GM19452 (cell line): ENCODE data around the gene SRMS.

Experiments used
- ATAC-seq: cut with Tn5 transposase; IDR thresholded peaks from one replicate; pipeline ENCODE4 v1.9.1; 2021; ENCODE audit not compliant: unreplicated experiment

SRMS gene, protein sequence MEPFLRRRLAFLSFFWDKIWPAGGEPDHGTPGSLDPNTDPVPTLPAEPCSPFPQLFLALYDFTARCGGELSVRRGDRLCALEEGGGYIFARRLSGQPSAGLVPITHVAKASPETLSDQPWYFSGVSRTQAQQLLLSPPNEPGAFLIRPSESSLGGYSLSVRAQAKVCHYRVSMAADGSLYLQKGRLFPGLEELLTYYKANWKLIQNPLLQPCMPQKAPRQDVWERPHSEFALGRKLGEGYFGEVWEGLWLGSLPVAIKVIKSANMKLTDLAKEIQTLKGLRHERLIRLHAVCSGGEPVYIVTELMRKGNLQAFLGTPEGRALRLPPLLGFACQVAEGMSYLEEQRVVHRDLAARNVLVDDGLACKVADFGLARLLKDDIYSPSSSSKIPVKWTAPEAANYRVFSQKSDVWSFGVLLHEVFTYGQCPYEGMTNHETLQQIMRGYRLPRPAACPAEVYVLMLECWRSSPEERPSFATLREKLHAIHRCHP

DNA sequence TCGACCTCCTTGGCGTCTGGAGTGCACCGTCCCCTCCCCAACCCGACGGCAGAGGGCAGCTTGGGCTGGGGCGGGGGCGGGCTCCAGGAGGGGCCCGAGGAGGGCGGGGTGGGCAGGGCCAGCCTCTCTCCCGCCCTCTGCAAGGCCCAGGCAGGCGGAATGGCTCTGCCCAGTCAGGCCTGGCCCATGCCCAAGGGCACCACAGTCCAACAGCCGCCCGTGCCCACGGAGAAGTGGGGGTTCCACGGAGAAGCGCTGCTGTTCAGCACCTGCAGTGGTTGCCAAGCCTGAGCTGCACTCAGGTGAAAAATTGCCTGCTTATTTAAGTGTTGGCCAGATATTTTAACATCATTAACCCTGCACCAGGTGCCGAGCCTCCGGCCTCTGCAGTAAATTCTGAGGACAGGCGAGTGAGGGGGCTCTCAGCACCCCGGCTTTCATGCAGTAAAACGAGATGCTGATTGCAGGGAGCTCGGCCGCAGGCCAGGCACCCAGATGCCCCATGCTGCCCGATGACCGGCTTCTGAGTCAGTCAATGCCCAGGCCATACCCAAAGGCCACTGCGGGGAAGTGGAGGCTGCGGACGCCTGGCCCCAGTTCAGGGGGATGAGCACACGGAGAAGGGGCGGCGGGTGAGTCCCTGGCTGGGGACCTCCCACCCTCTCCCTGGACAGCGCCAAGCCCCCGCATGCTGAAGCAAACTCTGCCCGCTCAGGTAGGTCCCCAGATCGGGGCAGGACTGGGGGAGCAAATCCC, at the start of gene SRMS:
SRMS (minus strand) TSS at position 25 of the 756 bp plus-strand sequence. CDS start 286 bp downstream, outside the sequence.
- no peak for ATAC-seq

GRCh38 chr20:63596423-63596822, 48.9 kb upstream of the SRMS start:
- no peak for ATAC-seq

DNA sequence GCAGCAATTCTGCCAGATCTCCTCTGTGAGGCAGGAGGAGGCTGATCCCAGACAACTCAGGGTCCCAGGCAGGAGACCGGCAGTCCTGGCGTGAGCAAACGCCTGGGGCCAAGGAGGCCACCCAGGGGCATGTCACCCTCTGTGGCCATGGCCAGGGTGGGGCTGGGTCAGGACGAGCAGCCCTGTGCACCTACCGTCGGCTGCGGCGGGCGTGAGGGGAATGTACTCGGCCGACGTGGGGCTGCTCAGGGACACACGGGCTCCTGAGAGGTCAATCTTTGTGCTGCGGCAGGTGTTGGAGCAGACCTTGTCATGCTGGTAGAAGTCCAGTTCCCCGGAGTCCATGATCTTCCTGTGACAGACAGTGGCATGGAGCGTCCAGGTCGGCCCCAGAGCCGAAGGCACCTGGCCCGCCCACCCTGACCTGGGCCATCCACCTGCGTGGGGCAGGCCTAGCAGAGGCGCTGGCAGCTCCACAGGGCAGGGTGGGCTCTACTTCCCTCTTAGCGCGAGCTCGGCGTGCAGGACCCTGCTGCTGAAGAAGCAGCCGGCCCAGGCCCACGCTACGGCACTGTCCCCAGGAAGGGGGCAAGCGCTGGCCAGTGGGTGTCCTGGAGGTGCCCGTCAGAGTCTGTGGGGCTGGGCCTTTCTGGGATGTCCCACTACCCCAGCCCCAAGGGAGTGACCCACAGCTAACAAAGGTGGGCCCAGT, 48.0 kb upstream of the SRMS start:
- ATAC-seq, result no peak

DNA sequence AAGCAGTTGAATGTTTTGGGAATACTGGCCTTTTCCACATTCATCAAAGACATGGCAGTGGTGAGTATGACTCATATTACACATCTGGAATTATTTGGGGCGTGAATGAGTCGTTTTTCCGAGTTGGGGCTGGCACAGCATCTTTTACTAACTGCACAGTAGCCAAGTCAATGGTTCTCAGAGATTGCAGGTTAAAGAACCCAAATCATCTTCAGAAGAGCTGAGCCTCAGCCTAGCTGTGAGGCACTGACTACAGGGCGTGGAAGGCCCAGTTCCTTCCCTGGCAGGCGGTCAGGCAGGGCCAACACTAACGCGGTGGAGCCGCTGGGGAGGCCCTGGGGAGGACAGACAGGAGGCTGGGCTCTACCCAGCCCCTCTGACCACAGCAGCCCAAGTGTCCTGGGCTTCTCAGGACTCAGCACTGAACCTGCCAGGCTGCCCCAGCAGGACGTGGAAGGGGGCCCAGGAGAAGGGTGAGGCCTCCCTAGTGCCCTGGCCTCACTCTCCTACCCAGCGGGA, 46.6 kb upstream of the SRMS start:
- ATAC-seq, result no peak

DNA sequence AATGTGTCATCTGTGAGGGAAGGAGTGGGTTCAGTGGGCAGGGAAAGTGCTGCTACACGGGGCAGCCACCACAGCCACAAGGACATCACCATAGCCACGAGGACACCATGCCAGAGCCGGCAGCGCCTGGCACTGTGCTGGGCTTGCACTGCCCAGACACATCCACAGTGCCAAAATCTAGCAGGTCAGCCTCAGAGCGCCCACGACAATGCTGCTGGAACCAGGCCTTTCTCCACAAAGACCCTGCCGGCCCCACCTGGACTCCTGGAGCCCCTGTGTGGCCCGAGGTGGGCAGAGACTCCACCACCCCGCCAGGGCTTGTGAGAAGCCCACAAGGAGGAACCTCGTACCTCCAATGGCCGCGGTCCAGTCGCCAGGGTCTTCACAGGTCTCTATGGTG, 45.1 kb upstream of the SRMS start:
- ATAC-seq, result no peak

DNA sequence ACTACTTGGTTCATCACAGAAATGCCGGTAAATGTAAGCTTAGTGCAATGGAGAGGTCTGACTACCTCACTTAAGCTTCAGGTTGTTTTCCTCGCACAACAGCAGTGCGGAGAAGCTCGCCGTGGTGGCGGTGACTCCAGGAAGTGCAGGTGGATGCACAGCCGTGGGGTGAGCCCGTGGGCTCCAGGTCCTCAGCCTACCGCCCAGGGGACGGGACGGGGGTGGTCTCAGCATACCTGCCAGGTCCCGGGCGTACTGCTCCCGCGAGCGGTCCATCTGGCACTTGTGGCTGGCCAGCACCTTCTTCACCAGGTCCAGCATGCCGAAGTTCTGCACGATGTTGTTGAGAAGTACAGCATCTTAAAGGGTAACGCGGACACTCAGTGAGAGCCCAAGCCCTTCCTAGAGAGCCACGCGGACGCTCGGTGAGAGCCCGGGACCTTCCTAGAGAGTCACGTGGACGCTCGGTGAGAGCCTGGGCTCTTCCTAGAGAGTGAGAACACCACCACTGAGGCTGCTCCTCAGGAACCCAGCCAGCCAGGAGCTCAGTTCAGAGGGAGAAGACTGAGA, 44.3 kb upstream of the SRMS start:
- no peak for ATAC-seq

- ATAC-seq, result no peak
Observed at GRCh38 chr20:63591147-63591533, 43.6 kb upstream of the SRMS start.

DNA sequence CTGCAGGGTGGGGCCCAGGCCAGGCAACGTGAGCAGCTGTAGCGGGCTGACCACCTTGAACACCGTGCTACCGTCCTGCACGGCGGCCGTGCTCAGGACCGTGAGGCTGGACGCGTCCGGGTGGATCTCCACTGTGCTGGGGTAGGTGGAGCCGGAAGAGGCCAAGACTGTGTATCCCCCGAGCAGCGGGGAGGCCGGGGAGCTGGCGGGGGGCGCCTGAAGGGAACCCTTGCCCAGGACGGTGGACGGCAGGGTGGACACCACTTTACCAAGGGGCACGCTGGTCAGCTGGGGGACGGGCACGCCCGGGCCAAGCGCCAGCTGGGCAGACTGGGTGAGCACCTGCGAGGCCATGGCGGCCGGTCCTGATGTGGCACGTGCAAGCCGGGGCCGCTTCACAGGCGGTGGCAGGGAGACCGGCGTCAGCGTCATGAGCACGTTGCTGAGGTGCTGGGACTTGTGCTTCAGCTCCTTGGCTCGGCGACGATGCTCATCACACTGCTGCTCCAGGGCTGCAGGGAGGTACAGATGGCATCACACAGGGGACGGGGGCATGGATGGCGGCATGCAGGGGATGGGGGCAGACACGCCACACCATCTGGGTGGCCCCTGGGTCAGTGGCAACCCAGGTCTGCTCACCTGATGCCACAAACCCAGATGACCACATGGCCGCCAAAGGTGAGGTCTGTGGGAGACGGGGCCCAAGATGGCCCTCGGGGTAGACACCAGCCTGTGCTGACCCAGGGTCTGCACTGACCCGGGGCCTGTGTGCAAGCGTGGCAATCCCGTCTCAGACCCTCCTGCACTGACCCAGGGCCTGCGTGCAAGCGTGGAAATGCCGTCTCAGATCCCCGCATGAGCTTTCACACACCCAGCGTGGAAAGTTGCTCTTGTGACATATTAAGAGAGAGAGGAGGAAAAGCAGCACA, 42.9 kb upstream of the SRMS start:
- no peak for ATAC-seq

DNA sequence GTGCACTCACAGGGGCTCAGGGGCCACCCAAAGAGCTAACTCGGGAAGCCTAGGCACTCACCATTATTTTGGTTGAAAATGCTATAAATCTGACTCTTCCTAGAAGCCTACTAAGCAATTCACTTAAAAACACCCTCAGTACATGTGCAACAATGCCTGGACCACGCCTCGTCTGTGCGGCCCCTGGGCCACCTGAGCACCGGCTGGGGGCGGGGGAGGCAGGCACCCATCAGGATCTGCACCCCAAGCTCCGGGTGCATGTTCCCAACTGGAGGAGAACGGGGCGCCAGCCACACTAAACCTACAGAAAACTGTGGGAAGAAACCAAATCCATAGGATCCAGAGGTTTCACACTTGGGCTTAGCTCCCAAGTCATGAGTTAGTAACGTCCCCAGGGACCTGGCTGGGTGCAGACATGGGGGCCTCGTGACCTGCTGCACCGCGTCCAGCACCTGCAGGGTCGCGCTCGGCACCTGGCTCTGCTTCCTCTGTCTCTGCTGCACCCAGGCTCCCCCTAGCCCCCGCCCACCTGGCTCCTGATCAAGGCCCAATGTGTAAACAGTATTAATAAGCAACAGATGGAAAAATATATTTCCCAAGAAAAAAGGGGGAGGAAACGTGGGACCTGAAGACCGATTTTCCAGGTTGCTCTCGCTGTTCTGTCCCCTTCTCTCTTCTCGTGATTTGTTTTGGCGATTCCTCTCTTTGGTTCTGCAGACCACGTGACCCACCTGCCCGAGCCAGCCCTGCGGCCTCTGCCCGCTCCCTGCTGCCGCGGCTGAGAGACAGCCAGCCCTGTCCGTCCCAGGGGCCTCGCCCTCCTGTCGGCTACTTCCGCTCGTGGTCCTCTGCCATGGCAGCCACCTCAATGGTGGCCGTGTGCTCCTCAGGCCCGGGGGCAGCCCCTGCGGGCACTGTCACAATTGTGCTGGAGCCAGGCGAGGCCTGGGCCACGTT, 42.0 kb upstream of the SRMS start:
- ATAC-seq, result no peak

- ATAC-seq, result no peak
Observed at GRCh38 chr20:63588641-63589041, 41.1 kb upstream of the SRMS start.

- no peak for ATAC-seq
Observed at GRCh38 chr20:63587776-63588591, 40.4 kb upstream of the SRMS start.

DNA sequence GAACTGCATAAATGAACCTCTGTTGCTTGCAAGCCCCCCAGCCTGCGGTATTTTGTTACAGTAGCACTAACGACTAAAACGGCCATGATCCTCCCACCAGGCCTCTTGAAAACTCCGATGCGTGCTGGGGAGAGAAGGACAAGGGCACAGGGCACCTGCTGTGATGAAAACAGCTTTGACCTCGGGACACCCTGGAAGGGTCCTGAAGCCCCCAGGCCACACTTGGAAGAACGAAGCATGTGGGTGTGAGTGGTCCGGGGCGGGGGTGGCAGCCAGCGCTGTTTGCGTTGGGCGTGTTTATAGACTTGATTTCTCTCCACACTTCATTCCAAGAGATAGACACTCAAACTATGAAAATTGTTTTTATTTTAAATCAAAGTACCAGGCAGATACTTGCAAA, 39.7 kb upstream of the SRMS start:
- no peak for ATAC-seq

DNA sequence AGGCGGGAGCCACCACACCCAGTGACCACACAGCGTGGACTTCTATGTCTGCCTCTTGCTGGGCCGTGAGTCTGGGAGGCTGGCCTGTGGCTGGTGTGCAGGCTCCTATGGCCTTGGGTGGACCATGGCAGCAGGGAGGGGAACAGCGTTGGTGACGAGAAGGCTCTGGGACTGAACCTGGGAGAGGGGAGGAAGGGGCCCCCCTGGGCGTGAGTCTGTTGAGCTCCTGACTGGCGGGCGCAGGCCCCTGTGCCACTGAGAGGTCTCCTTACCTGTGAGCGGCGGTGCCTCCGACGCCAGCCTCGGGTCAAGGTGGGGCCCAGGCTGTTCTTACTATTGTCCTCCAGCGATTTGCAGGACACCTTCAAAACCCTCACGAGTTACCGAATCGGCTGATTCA, 39.2 kb upstream of the SRMS start:
- ATAC-seq, result no peak

GRCh38 chr20:63585616-63586565, 38.3 kb upstream of the SRMS start:
- no peak for ATAC-seq

DNA sequence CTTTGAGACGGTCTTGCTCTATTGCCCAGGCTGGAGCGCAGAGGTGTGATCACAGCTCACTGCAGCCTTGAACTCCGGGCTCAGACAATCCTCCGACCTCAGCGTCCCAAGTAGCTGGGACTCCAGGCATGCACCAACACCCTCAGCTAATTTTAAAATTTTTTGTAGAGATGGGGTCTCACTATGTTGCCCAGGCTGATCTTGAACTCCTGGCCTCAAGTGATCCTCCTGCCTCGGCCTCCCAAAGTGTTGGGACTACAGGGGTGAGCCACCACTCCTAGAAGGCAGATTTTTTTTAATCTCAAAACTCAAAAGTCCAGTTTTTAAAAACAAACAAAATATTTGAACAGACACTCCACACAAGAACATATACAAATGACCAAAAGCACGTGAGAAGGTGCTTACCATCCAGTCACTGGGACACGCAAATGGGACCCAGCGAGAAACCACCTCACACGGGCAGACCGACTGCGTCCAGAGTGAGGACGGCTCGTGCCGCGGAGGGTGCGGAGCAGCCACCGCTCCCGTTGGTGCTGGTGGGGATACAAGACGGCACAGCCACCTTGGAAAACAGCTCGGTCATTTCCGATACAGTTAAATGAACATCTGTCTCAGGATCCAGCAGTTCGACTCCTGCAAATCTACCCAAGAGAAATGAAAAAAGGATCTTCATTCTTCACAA, 35.0 kb upstream of the SRMS start:
- ATAC-seq, result no peak

DNA sequence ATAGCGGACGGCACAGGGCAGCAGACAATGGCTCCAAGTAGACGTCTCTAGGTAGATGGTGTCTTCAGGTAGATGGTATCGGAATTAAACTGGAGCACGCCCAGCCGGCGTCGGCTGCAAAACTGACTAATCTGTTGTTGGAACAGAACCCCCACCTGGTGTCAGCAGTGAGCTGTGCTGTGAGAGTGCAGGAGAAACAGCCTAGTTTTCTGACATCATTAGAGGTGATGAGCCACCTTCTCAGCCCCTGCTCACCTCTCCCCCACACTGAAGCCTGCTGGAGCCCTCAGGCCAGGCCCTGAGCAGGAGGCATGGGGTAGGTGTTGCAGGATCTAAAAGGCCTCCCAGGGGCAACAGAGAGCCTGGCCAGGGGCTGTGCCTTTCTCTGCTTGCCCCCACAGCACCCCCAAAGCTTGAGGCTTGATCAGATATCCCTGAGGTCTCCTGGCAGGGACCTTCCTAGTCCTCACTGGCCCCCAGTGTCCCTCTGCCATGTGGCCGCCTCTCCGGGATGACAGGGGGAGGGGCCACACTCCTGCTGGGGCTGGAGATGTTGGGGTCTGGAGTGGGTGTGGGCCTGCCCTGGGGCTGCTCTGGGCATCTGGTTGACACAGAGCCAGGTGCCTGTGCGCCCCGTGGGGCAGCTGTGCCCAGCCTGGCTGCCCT, 33.4 kb upstream of the SRMS start:
- no peak for ATAC-seq
